ENCODE data around the gene CELA1. TPM values are rescaled to one million over a fixed set of nuclear protein-coding genes. Genes with fewer than 3 reads are reported as not detected.
"Not testable (repeated sequence)": the region's sequence is repeated elsewhere in the genome, so short reads cannot be mapped to it uniquely, and the experiment has no call there.

CELA1 gene
- total RNA-seq, 4 donors from 2014 or later: not detected

DNA sequence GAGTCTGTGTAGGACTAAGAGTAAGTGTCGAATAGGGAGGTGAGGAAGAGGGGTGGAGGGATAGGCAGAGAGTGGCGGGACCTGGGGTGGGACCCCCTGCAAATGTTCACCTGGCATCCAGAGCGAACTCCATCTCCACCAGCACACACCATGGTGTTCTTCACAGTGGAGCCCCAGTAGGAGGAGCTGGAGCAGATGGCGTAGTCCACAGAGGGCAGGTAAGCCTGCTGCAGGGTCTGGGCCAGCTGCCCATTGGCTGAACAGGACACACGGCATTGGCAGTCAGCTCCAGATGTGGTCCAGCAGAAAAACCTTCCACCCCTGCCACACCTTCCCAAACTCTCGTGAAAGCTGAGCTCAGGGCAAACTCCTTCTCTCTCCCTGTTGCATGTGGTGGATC, 6.7 kb downstream of the CELA1 start:
- DNase-seq (ENCODE audit: extremely low spot score): no peak
- TF ChIP-seq POLR2A (IDR thresholded peaks at IDR 0.05; ENCODE audit: low read depth): no peak
- TF ChIP-seq EP300 (IDR thresholded peaks at IDR 0.05): no peak
- TF ChIP-seq, protein P1, sequence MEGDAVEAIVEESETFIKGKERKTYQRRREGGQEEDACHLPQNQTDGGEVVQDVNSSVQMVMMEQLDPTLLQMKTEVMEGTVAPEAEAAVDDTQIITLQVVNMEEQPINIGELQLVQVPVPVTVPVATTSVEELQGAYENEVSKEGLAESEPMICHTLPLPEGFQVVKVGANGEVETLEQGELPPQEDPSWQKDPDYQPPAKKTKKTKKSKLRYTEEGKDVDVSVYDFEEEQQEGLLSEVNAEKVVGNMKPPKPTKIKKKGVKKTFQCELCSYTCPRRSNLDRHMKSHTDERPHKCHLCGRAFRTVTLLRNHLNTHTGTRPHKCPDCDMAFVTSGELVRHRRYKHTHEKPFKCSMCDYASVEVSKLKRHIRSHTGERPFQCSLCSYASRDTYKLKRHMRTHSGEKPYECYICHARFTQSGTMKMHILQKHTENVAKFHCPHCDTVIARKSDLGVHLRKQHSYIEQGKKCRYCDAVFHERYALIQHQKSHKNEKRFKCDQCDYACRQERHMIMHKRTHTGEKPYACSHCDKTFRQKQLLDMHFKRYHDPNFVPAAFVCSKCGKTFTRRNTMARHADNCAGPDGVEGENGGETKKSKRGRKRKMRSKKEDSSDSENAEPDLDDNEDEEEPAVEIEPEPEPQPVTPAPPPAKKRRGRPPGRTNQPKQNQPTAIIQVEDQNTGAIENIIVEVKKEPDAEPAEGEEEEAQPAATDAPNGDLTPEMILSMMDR (IDR thresholded peaks at IDR 0.05): no peak
- TF ChIP-seq POLR2AphosphoS5 (IDR thresholded peaks at IDR 0.05): no peak
- Histone ChIP-seq H3K27ac (replicated peaks in 1 of 4) (no peak overlapping the region), H3K27me3 (no peaks in the 10 kb centered on the region), H3K36me3 (no peaks in the 10 kb centered on the region), H3K4me1 (peaks cover 5 to 8% (median 7%) of the 10 kb centered on the region in 4 donors), H3K9me3 (no peaks in the 10 kb centered on the region), H3K4me3 (no peak overlapping the region)
- 64% methylated on average over 5 of the region's 6 CpGs for WGBS
- intact Hi-C loops (cut with DNase I): loop anchor here (5.0 kb wide), 1 partner anchor 72 kb away; no protein-coding TSS in a partner anchor

DNA sequence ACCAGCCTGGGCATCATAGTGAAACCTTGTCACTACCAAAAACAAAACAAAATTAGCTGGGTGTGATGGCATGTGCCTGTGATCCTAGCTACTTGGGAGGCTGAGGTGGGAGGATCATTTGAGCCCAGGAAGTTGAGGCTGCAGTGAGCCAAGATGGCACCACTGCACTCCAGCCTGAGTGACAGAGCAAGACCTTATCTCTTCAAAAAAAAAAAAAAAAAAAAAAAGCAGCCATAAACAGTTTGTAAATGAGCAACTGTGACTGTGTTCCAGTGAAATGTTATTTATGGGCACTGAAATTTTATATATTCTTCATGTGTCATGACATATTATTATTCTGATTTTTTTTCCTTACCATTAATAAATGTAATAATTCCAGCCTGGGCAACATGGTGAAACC, 9.1 kb downstream of the CELA1 start:
- H3K27me3 ChIP-seq; H3K27ac ChIP-seq (replicated peaks in 1 of 4); H3K36me3 ChIP-seq; intact Hi-C loops (cut with DNase I); H3K9me3 ChIP-seq; H3K4me3 ChIP-seq; H3K4me1 ChIP-seq; DNase-seq (ENCODE audit: extremely low spot score): not testable (repeated sequence)

DNA sequence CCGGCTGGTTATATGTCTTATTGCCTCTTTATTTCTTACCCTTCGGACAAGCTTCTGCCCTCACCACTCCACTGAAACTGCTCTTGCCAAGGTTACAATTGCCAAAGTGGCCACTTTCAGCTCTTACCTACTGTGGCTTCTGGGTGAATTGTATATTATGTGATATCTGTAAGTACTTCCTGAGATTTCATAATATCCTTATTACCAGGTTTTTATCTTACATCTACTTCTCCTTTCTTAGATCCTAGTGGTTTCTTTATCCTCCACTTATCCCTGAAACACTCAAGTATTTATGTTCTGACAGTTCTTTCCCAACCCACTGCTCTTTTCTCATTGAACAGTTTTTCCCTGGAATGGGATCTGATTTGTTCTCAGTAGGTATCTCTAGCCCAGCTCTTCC, 10.5 kb downstream of the CELA1 start:
- Histone ChIP-seq H3K27me3 (no peaks in the 10 kb centered on the region), H3K9me3 (no peaks in the 10 kb centered on the region), H3K27ac (replicated peaks in 1 of 4) (no peak overlapping the region), H3K4me3 (no peak overlapping the region), H3K4me1 (peaks cover 0 to 1% (median under 1%) of the 10 kb centered on the region in 4 donors), H3K36me3 (no peaks in the 10 kb centered on the region)
- TF ChIP-seq, protein P1 (IDR thresholded peaks at IDR 0.05): no peak
- no peak for TF ChIP-seq EP300 (IDR thresholded peaks at IDR 0.05)
- no peak for TF ChIP-seq POLR2A (IDR thresholded peaks at IDR 0.05; ENCODE audit: low read depth)
- no peak for TF ChIP-seq POLR2AphosphoS5 (IDR thresholded peaks at IDR 0.05)
- intact Hi-C loops (cut with DNase I): no loop called here
- DNase-seq (ENCODE audit: extremely low spot score): no peak
- 68% methylated on average over 2 of the region's 2 CpGs for WGBS

DNA sequence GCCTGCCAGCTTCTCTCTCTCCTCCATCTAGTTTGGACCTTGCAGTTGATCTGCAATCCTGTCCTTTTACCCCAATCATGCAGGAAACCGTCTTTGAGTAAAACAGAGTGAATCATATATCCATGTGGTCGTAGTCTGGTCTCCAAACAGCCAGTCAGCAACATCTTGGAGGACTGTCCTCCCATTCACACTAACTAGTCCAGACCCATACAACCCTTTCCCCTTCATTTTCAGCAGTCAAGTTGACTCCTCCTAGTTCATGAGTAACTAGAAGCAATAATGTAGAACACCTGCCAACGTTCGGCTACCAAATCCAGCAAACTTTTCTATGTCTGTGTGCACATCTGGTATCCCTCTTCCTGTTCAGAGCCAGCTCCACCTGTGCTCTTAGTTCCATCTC, 11.7 kb downstream of the CELA1 start:
- no peak for TF ChIP-seq EP300 (IDR thresholded peaks at IDR 0.05)
- no peak for TF ChIP-seq POLR2AphosphoS5 (IDR thresholded peaks at IDR 0.05)
- TF ChIP-seq POLR2A (IDR thresholded peaks at IDR 0.05; ENCODE audit: low read depth): no peak
- TF ChIP-seq, protein P1 (IDR thresholded peaks at IDR 0.05): no peak
- no peaks in the 10 kb centered on the region for H3K36me3 ChIP-seq
- WGBS: 83% methylated on average over 4 of the region's 4 CpGs
- no peak overlapping the region for H3K27ac ChIP-seq (replicated peaks in 1 of 4)
- intact Hi-C loops (cut with DNase I): no loop called here
- no peaks in the 10 kb centered on the region for H3K27me3 ChIP-seq
- no peaks in the 10 kb centered on the region for H3K4me1 ChIP-seq
- no peaks in the 10 kb centered on the region for H3K9me3 ChIP-seq
- no peak for DNase-seq (ENCODE audit: extremely low spot score)
- no peak overlapping the region for H3K4me3 ChIP-seq

DNA sequence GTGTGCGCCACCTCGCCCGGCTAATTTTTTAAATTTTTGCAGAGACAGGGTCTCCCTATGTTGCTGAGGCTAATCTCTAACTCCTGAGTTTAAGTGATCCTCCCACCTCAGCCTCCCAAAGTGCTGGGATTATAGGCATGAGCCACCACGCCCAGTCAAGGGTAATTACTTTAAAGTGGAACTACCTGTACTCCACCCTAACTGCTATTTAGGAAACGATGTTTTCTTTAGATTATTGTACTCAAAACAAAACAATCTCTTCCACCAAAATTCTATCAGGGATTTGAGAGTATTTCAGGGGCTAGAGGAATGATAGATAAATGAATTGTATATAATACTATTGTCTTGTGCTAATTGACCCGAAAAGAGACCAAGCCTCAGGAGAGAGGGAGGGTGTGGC, 12.9 kb downstream of the CELA1 start:
- no peaks in the 10 kb centered on the region for H3K36me3 ChIP-seq
- intact Hi-C loops (cut with DNase I): no loop called here
- no peaks in the 10 kb centered on the region for H3K27me3 ChIP-seq
- WGBS: 72% methylated on average over 6 of the region's 6 CpGs
- TF ChIP-seq EP300 (IDR thresholded peaks at IDR 0.05) (no peak), POLR2AphosphoS5 (IDR thresholded peaks at IDR 0.05) (no peak)
- H3K27ac ChIP-seq (replicated peaks in 1 of 4): no peak overlapping the region
- no peaks in the 10 kb centered on the region for H3K9me3 ChIP-seq
- DNase-seq (ENCODE audit: extremely low spot score): no peak
- no peaks in the 10 kb centered on the region for H3K4me1 ChIP-seq
- H3K4me3 ChIP-seq: no peak overlapping the region

DNA sequence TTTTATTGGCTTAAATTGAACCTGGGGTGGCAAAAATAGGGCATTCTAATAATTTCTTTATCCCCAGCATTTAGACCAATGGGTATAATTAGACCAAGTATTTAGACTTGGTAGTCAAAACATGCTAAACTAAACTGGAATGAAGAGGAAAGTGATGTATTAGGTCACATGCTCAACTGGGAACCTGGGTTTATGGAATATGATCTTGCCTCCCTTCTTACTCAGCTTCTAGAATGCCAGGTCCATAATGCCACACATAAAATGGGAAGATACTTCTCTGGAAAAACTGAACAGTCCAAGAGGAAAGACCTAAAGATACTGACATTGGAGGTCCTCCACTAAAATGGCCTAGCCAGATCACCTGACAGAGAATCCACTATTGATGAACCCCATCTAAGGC, 16.3 kb downstream of the CELA1 start:
- TF ChIP-seq POLR2AphosphoS5 (IDR thresholded peaks at IDR 0.05): no peak
- TF ChIP-seq EP300 (IDR thresholded peaks at IDR 0.05): no peak
- no peak for TF ChIP-seq POLR2A (IDR thresholded peaks at IDR 0.05; ENCODE audit: low read depth)
- TF ChIP-seq, protein P1 (IDR thresholded peaks at IDR 0.05): no peak
- no peak for DNase-seq (ENCODE audit: extremely low spot score)
- Histone ChIP-seq H3K27ac (replicated peaks in 1 of 4) (no peak overlapping the region), H3K36me3 (no peaks in the 10 kb centered on the region), H3K9me3 (no peaks in the 10 kb centered on the region), H3K4me1 (peaks cover 0 to 8% (median 0%) of the 10 kb centered on the region in 4 donors), H3K27me3 (no peaks in the 10 kb centered on the region), H3K4me3 (no peak overlapping the region)
- intact Hi-C loops (cut with DNase I): no loop called here
